ENCODE data around the gene CPS1.

Gene CPS1

GRCh38 chr2:210654091-210654490 lies 97.7 kb downstream of the CPS1 start:
- peaks cover 2% of the 10 kb centered on the region for H3K9me3 Mint-ChIP-seq
- no peak for DNase-seq
- H3K27ac Mint-ChIP-seq = no peak overlapping the region
- TF ChIP-seq, protein P1, sequence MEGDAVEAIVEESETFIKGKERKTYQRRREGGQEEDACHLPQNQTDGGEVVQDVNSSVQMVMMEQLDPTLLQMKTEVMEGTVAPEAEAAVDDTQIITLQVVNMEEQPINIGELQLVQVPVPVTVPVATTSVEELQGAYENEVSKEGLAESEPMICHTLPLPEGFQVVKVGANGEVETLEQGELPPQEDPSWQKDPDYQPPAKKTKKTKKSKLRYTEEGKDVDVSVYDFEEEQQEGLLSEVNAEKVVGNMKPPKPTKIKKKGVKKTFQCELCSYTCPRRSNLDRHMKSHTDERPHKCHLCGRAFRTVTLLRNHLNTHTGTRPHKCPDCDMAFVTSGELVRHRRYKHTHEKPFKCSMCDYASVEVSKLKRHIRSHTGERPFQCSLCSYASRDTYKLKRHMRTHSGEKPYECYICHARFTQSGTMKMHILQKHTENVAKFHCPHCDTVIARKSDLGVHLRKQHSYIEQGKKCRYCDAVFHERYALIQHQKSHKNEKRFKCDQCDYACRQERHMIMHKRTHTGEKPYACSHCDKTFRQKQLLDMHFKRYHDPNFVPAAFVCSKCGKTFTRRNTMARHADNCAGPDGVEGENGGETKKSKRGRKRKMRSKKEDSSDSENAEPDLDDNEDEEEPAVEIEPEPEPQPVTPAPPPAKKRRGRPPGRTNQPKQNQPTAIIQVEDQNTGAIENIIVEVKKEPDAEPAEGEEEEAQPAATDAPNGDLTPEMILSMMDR (IDR thresholded peaks at IDR 0.05) = no peak
- H3K4me3 Mint-ChIP-seq = no peak overlapping the region
- H3K4me1 Mint-ChIP-seq = no peaks in the 10 kb centered on the region
- peaks cover 11% of the 10 kb centered on the region for H3K36me3 Mint-ChIP-seq (ENCODE audit: low read depth)
- no peaks in the 10 kb centered on the region for H3K27me3 Mint-ChIP-seq (ENCODE audit: low read depth, poor library complexity)

DNA sequence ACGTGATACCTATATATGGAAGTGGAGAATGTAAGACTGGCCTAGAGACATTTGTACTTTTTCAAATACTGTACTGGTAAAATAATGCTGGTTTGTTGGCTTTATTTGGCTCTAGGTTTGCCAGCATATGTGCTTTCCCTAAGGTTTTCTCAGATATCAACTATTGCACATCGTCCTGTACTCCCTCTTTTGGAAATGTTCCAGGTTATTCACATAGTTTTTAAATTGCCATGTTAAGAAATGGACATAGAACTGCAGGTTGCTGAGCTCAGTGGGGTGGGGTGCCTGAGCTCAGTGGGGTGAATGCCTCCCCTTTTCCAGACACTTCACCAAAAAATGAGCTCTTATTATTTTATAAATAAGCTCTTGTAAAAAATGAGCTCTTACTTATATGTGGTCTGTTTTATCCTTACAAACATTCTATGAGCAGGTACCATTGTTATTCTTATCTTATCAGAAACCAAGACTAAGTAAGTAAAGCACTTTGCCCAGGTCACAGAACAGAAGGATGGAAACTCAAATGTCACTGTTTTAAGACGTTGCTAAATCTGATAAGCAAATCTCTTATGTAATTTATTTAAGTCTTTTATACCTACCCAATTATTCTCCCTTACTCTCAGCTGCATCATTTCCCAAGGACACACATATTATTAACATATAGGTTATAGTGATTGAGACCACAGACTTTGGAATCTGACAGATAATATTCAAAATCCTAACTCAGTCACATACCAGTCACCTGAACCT lies 99.0 kb downstream of the CPS1 start:
- peaks cover 24% of the 10 kb centered on the region for H3K36me3 Mint-ChIP-seq (ENCODE audit: low read depth)
- H3K9me3 Mint-ChIP-seq = peaks cover 12% of the 10 kb centered on the region
- no peaks in the 10 kb centered on the region for H3K27me3 Mint-ChIP-seq (ENCODE audit: low read depth, poor library complexity)
- DNase-seq = no peak
- no peak overlapping the region for H3K4me3 Mint-ChIP-seq
- no peak overlapping the region for H3K27ac Mint-ChIP-seq
- H3K4me1 Mint-ChIP-seq = no peaks in the 10 kb centered on the region
- TF ChIP-seq, protein P1 (IDR thresholded peaks at IDR 0.05) = no peak

DNA sequence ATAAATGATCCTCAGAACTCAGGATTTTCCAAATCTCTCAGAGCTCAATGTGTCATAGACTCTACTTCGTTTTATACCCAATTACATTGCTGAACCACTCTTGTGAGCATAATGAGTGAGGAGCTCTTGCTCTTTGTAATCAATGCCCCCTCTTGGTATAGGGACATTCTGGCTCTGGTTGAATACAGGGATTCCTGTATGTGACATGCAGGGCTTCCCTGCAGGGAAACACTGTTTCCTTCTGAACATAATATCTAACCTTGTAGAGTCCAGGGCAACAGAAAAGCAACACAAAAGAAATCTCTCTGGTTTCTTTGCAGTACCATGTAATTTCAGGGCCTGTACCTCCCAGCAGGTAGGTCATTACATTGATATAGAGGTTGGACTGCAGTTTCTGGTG lies 101.5 kb downstream of the CPS1 start:
- H3K4me3 Mint-ChIP-seq = no peak overlapping the region
- no peak overlapping the region for H3K27ac Mint-ChIP-seq
- no peaks in the 10 kb centered on the region for H3K27me3 Mint-ChIP-seq (ENCODE audit: low read depth, poor library complexity)

GRCh38 chr2:210660751-210661150 lies 104.4 kb downstream of the CPS1 start:
- no peak for DNase-seq
- Mint-ChIP-seq H3K36me3 (ENCODE audit: low read depth) (peaks cover 40% of the 10 kb centered on the region), H3K27me3 (ENCODE audit: low read depth, poor library complexity) (no peaks in the 10 kb centered on the region), H3K4me3 (no peak overlapping the region), H3K27ac (no peak overlapping the region), H3K4me1 (no peaks in the 10 kb centered on the region), H3K9me3 (peaks cover 14% of the 10 kb centered on the region)
- TF ChIP-seq, protein P1 (IDR thresholded peaks at IDR 0.05) = no peak

More for the DNA sequence above, 101.5 kb downstream of the CPS1 start:
- Mint-ChIP-seq H3K9me3 (peaks cover 14% of the 10 kb centered on the region), H3K4me1 (no peaks in the 10 kb centered on the region), H3K36me3 (ENCODE audit: low read depth) (peaks cover 36% of the 10 kb centered on the region)
- TF ChIP-seq, protein P1 (IDR thresholded peaks at IDR 0.05) = no peak
- DNase-seq = no peak

DNA sequence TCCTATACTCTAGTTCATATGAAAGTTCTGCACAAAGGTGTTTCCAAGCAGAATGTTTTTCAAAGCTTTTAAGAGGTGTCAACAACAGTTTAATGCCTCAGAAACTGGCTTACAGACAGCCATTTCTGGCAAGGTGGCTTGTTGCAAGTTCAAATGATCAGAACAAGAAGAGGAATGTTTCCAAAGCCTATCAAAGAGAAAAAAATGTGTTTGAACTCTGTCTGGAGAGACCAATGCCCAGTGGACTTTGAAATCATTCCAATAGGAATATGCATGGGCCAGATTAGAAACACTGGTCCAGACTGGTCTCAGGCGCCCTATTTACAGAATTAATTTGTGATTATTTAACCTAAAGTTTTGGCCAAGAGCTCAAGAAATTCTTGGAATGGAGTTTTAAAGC lies 106.2 kb downstream of the CPS1 start:
- peaks cover 17% of the 10 kb centered on the region for H3K9me3 Mint-ChIP-seq
- no peak for DNase-seq

More for the DNA sequence above, 106.2 kb downstream of the CPS1 start:
- Mint-ChIP-seq H3K4me3 (no peak overlapping the region), H3K27ac (no peak overlapping the region), H3K4me1 (no peaks in the 10 kb centered on the region), H3K36me3 (ENCODE audit: low read depth) (peaks cover 48% of the 10 kb centered on the region), H3K27me3 (ENCODE audit: low read depth, poor library complexity) (no peaks in the 10 kb centered on the region)
- TF ChIP-seq, protein P1 (IDR thresholded peaks at IDR 0.05) = no peak

Data from nephron progenitor cell (in vitro differentiated cells).